Measurements from ENCODE around the gene REEP5. TPM values are rescaled to one million over a fixed set of nuclear protein-coding genes. Genes with fewer than 3 reads are reported as not detected.

REEP5 gene
- total and polyA plus RNA-seq, 9 of the 15 experiments (the other 6 are each of a cell fraction or from before 2014, with no cell fraction given), result 14.7 to 102 (median 36.0) TPM

DNA sequence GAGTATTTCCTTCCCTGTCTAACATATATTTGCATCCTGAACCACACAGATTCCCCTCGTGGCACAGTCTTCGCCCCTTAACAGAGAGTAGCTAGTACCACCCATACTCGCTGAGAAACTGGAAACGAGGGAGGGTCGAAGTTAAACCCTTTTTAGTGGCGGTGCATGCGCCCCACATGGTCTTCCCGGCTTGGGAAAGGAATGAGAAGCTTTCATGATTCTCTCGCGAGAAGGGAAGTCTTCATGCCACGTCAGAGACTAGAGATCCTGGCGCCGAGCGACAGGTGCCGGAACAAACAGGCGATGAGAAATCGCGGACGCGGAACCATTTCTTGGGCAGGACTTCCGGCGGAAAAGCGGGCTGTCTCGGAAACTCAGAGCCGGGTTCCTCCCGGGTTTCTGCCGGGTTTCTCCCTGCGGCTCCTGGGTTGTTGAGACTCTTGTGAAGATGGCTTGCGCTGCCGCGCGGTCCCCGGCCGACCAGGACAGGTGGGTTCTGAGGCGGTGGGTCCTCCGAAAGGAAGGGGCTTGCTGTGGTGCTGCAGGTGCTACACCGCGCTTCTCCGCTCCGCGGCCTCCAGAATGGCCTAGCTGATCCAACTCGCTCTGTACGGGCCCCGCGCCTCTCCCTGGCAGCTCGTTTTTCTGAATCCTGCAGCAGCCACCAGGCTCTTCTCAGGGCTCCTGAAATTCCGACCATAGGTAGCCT is 60.9 kb downstream of the REEP5 start, which contains the start of gene SRP19 (continued):
- TF ChIP-seq, protein P1, sequence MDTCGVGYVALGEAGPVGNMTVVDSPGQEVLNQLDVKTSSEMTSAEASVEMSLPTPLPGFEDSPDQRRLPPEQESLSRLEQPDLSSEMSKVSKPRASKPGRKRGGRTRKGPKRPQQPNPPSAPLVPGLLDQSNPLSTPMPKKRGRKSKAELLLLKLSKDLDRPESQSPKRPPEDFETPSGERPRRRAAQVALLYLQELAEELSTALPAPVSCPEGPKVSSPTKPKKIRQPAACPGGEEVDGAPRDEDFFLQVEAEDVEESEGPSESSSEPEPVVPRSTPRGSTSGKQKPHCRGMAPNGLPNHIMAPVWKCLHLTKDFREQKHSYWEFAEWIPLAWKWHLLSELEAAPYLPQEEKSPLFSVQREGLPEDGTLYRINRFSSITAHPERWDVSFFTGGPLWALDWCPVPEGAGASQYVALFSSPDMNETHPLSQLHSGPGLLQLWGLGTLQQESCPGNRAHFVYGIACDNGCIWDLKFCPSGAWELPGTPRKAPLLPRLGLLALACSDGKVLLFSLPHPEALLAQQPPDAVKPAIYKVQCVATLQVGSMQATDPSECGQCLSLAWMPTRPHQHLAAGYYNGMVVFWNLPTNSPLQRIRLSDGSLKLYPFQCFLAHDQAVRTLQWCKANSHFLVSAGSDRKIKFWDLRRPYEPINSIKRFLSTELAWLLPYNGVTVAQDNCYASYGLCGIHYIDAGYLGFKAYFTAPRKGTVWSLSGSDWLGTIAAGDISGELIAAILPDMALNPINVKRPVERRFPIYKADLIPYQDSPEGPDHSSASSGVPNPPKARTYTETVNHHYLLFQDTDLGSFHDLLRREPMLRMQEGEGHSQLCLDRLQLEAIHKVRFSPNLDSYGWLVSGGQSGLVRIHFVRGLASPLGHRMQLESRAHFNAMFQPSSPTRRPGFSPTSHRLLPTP (IDR thresholded peaks at IDR 0.05; ENCODE audit: borderline replicate concordance, extremely low read depth, insufficient read length), result no peak
- TF ChIP-seq, protein P2, sequence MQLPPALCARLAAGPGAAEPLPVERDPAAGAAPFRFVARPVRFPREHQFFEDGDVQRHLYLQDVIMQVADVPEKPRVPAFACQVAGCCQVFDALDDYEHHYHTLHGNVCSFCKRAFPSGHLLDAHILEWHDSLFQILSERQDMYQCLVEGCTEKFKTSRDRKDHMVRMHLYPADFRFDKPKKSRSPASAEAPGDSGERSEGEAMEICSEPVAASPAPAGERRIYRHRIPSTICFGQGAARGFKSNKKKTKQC (CRISPR knock-in tag; IDR thresholded peaks at IDR 0.05), result peak; percentile 99
- TF ChIP-seq SMAD2 (IDR thresholded peaks at IDR 0.05; ENCODE audit: low read depth, low read length) (no peak), NR4A1 (CRISPR knock-in tag; IDR thresholded peaks at IDR 0.05) (no peak), NR4A1 (tag; IDR thresholded peaks at IDR 0.05) (peak; percentile 39; the same call in 1 of the 2 replicates), NFATC3 (IDR thresholded peaks at IDR 0.05) (no peak), POLR3A (IDR thresholded peaks at IDR 0.05; ENCODE audit: borderline replicate concordance, extremely low read depth, insufficient read depth, insufficient read length) (no peak), POU5F1 (IDR thresholded peaks at IDR 0.05; ENCODE audit: borderline replicate concordance, low read depth, low read length, partially characterized antibody) (no peak), EZH2 (IDR thresholded peaks at IDR 0.05; ENCODE audit: borderline replicate concordance, low read depth, low read length) (no peak), ZNF584 (CRISPR knock-in tag; IDR thresholded peaks at IDR 0.05; ENCODE audit: low read depth) (0 out of 2 replicates have a peak, but pooled peaks have one; percentile 33), STAT5A (IDR thresholded peaks at IDR 0.05; ENCODE audit: borderline replicate concordance, low read length) (peak; percentile 2; the same call in 1 of the 2 replicates), CC2D1A (IDR thresholded peaks at IDR 0.05) (0 out of 2 replicates have a peak, but pooled peaks have one; percentile 42), ZNF384 (IDR thresholded peaks at IDR 0.05; ENCODE audit: low read depth, low read length) (0 out of 2 replicates have a peak, but pooled peaks have one; percentile 7), POLR2G (IDR thresholded peaks at IDR 0.05; ENCODE audit: low read depth, low read length) (peak; percentile 94), ZNF23 (CRISPR knock-in tag; IDR thresholded peaks at IDR 0.05) (no peak), GTF2A2 (tag; IDR thresholded peaks at IDR 0.05) (no peak)
- TF ChIP-seq, protein P3, sequence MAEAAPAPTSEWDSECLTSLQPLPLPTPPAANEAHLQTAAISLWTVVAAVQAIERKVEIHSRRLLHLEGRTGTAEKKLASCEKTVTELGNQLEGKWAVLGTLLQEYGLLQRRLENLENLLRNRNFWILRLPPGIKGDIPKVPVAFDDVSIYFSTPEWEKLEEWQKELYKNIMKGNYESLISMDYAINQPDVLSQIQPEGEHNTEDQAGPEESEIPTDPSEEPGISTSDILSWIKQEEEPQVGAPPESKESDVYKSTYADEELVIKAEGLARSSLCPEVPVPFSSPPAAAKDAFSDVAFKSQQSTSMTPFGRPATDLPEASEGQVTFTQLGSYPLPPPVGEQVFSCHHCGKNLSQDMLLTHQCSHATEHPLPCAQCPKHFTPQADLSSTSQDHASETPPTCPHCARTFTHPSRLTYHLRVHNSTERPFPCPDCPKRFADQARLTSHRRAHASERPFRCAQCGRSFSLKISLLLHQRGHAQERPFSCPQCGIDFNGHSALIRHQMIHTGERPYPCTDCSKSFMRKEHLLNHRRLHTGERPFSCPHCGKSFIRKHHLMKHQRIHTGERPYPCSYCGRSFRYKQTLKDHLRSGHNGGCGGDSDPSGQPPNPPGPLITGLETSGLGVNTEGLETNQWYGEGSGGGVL (CRISPR knock-in tag; IDR thresholded peaks at IDR 0.05), result no peak
- TF ChIP-seq, protein P4, sequence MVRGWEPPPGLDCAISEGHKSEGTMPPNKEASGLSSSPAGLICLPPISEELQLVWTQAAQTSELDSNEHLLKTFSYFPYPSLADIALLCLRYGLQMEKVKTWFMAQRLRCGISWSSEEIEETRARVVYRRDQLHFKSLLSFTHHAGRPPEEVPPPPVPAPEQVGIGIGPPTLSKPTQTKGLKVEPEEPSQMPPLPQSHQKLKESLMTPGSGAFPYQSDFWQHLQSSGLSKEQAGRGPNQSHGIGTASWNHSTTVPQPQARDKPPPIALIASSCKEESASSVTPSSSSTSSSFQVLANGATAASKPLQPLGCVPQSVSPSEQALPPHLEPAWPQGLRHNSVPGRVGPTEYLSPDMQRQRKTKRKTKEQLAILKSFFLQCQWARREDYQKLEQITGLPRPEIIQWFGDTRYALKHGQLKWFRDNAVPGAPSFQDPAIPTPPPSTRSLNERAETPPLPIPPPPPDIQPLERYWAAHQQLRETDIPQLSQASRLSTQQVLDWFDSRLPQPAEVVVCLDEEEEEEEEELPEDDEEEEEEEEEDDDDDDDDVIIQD (CRISPR knock-in tag; IDR thresholded peaks at IDR 0.05), result no peak
- TF ChIP-seq, protein P5, sequence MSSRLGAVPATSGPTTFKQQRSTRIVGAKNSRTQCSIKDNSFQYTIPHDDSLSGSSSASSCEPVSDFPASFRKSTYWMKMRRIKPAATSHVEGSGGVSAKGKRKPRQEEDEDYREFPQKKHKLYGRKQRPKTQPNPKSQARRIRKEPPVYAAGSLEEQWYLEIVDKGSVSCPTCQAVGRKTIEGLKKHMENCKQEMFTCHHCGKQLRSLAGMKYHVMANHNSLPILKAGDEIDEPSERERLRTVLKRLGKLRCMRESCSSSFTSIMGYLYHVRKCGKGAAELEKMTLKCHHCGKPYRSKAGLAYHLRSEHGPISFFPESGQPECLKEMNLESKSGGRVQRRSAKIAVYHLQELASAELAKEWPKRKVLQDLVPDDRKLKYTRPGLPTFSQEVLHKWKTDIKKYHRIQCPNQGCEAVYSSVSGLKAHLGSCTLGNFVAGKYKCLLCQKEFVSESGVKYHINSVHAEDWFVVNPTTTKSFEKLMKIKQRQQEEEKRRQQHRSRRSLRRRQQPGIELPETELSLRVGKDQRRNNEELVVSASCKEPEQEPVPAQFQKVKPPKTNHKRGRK (tag; IDR thresholded peaks at IDR 0.05), result no peak
